GM19455 (cell line): ENCODE results near the gene HACD1.
"Not testable (repeated sequence)": the region's sequence is repeated elsewhere in the genome, so short reads cannot be mapped to it uniquely, and the experiment has no call there.

Experiments
- ATAC-seq: cut with Tn5 transposase; IDR thresholded peaks from one replicate; pipeline ENCODE4 v1.9.1; 2021; ENCODE audit not compliant: unreplicated experiment

HACD1 gene

DNA sequence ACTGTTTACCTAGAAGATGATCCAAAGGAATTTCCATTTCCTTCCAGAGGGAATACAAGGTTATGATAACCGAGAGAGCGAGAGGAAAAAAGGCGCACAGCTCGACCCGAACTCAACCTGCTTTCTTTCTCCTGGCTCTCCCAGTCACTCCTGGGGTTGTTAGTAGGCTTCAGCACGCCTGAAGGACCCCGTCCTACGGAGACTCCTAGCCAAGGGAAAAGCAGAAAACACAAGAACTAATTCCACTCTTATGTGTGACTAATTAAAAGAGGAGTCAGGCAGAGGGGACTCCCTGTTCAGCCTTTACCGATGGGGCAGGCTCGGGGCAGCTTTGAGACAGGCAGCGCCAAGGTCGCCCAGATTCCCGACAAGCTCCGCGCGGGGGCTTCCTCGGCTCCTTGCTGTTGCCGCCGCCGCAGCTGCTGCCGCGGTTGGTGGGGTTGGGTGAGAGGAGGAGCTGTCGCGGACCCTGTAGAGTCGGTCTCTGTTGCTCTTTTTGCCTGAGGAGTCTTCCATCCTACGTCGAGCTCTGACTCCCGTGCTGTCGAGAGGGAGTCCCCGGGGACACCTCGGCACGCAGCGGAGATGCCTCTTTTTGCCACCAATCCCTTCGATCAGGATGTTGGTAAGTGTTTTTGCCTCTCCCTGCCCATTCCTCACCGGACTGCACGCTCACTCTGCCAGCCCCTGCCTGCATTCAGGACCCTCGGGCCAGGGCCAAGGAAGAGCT lies 26.7 kb upstream of the HACD1 start, which contains the start of gene STAM:
Gene STAM, plus strand, starts transcription at position 397 of the 730 bp plus-strand sequence. Its CDS starts 189 bp downstream, at position 586.
- peak; percentile 93 for ATAC-seq

DNA sequence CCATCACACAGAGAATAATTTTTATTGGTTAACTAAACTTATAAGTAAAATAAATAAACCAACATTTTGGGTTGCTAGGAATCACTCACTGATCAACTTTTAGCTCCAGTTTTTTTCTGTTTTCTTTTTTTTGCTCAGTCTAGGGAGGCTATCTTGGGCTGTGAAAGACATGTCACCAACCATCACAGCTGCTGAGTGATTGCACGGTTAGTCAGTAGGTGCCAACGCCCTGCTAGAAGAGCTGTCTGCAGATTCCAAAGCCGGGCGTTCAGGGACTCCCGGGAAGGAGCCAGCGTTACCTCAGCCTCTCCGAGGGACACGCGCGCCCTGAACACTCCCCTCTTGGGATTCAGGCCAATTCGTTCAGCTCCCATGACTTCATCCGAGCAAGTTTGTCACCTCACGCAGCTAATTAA lies 26.2 kb upstream of the HACD1 start:
- ATAC-seq = peak; percentile 26

- ATAC-seq = no peak
Observed at GRCh38 chr10:17640331-17640816, 23.2 kb upstream of the HACD1 start.

GRCh38 chr10:17637869-17638268 lies 20.7 kb upstream of the HACD1 start:
- no peak for ATAC-seq

GRCh38 chr10:17633353-17633752 lies 16.2 kb upstream of the HACD1 start:
- no peak for ATAC-seq

DNA sequence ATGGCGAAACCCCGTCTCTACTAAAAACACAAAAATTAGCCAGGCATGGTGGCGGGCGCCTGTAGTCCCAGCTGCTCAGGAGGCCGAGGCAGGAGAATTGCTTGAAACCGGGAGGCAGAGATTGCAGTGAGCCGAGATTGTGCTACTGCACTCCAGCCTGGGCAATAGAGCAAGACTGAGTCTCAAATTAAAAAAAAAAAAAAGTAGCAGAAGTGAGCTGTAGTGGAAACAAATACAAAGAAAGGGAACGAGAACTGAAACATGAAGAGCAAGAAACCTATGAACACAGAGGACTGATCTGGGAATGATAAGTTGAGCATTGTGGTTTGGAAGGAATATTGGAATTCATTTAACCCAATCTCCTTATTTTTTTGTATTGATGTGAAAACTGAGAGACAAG lies 15.4 kb upstream of the HACD1 start:
- not testable (repeated sequence) for ATAC-seq

GRCh38 chr10:17626656-17627055 lies 9.5 kb upstream of the HACD1 start:
- ATAC-seq = no peak

GRCh38 chr10:17624996-17625395 lies 7.8 kb upstream of the HACD1 start:
- no peak for ATAC-seq

- no peak for ATAC-seq
Observed at GRCh38 chr10:17622061-17622460, 4.9 kb upstream of the HACD1 start.

DNA sequence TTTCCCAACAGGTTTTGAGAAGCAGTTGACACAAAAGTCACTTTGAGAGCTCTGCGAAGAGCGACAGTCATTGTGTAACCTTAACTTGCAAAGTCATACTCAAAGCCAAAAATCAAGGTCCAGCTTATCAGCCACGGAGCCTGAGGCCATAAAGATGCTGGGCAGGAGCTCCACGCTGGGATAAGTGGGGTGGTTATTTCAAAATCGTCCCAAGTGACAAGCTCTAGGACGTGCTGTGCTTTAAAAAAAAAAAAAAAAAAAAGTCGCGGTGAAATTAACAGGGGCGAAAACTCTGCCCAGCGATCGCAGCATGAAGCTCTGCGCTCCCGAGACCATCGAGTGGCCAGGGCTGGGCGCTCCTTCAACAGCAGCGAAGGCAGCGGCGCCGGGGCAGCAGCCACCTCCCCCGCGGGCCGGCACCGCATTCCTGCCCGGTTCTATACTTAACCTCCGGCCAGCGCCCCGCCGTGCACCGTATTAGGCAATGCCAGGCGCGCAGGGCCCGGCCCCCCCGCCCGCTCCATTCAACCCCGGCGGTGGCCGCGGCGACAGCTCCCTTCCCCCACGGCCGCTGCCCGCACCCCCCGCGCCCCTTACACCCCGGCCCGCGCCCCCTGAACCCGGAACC lies 657 bp downstream of the HACD1 start:
- ATAC-seq = peak; percentile 38

- no peak for ATAC-seq
Observed at GRCh38 chr10:17609523-17610079, 7.6 kb downstream of the HACD1 start.

GRCh38 chr10:17607603-17608332 lies 9.4 kb downstream of the HACD1 start:
- peak; percentile 86 for ATAC-seq

DNA sequence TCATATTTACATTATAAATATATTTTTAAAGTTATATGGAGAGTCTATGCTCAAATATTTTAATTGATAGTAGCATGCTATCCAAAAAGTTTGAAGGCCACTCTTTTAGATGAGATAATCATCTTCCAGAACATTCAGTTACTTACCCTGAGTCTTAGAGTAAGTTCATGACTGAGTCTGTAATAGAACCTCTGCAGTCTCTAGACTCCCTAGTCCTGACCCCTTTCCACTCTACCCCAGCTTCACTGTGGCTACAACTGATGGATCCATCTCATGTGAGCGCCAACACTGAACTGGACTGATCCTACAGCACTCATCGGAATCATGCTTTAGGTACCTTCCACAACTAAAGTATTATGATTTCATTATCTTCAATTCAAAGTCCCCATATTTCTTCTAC lies 10.1 kb downstream of the HACD1 start:
- ATAC-seq = no peak

- ATAC-seq = no peak
Observed at GRCh38 chr10:17606547-17607040, 10.6 kb downstream of the HACD1 start.

DNA sequence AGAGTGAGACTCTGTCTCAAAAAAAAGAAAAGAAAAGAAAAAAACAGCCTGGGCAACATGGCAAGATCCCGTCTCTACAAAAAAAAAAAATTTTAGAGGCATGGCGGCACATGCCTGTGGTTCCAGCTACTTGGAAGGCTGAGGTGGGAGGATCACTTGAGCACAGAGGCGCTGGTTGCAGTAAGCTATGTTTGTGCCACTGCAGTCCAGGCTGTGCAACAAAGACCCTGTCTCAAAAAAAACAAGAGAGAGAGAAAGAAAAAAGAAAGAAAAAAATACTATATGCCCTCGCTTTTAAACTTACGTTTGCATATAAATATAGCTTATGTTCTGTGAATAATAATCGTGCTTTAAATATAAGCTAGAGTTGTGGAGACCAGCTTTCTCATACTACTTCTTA lies 11.2 kb downstream of the HACD1 start:
- ATAC-seq = no peak

DNA sequence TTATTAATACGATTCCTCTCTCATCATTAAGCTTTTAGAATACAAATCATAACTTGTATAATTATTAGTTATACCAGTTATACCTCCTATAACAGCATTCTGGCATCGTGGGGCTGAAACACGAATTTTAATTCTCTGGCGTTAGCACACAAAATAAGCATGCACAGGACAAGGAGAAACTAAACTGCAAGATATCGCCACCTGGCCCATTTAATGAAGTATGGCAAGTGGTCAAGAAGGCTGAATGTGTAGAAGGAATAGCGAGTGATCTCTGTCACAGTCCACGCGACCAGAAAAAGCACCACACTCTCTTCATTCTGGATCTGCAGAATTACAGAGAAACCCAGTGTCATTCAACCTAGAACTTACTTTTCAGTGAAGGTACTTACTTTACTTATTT lies 18.1 kb downstream of the HACD1 start:
- ATAC-seq = no peak

- ATAC-seq = no peak
Observed at GRCh38 chr10:17597386-17597785, 19.8 kb downstream of the HACD1 start.

GRCh38 chr10:17590969-17591645 lies 26.1 kb downstream of the HACD1 start:
- no peak for ATAC-seq

- ATAC-seq = not testable (repeated sequence)
Observed at GRCh38 chr10:17589316-17589715, 27.9 kb downstream of the HACD1 start.

DNA sequence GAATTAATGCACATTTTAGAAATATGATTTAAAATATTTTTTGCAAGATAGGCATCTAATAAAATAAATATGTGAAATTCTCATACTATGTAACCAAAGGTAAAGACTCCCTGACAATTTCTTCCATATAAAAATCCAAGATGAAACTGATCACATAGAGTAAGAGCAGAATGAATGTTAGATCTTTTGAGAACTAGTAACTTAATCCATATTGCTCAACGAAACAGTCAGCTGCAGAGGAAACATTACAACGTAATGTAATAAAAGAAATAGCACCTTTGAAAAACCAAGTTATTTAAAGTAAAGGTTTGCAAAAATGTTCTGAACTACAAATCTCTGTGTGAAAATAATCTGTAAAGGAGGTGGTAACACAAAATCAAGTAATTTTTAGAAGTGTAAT lies 28.8 kb downstream of the HACD1 start:
- no peak for ATAC-seq

DNA sequence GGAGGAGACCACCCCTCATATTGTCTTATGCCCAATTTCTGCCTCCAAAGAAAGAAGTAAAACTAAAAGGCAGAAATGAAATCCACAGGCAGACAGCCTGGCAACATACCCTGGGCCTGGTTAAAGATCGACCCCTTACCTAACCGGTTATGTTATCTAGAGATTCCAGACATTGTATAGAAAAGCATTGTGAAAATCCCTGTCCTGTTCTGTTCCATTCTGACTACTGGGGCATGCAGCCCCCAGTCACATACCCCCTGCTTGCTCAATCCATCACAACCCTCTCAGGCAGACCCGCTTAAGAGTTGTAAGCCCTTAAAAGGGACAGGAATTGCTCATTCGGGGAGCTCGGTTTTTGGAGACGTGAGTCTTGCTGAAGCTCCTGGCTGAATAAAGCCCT lies 29.9 kb downstream of the HACD1 start:
- ATAC-seq = not testable (repeated sequence)
